K562 (cell line): ENCODE results near the gene NRAP. TPM values are rescaled to one million over a fixed set of nuclear protein-coding genes. Genes with fewer than 3 reads are reported as not detected.

ENCODE experiments used
- ATAC-seq: fragments of 200-7000 bp; cut with Tn5 transposase; 3 replicates; pipeline ENCODE4 v1.9.1; 2020; ENCODE audit warnings: moderate library complexity
- BruUV-seq: library from RNA; stranded (reverse); fragments of 400-500 nt; replicated peaks from 2 replicates; lab custom pipeline; 2021; lab: Mats Ljungman, UMichigan
- CTCF ChIA-PET: fragments of 300-600 bp; formaldehyde crosslinking; extraction: SDS; loops from one replicate; lab custom pipeline; 2021; ENCODE audit warnings: low intra/inter-chr PET ratio; lab: Yijun Ruan, JAX
- POLR2A ChIA-PET: fragments of 300-600, 350-650 bp; sonication (Branson Sonifier 250); formaldehyde crosslinking; extraction: SDS; loops from one replicate; lab custom pipeline; 2021; ENCODE audit warnings: antibody characterized with exemption, inconsistent platforms; lab: Yijun Ruan, JAX
- DNase-seq, 4 experiments: peaks; one replicate each; pipeline versions ENCODE4 v3.0.0 to v3.0.0-alpha.2; 2011 to 2018; ENCODE audit warnings: low spot score in 3 of 4, mixed read lengths in 3 of 4; ENCODE audit errors: extremely low read depth in 1 of 4
- FAIRE-seq: peaks from 2 replicates; lab custom pipeline; 2011; peaks lifted over from hg19 to GRCh38; lab: Jason Lieb, UNC
- H2AFZ ChIP-seq: 2 replicates; pipeline ENCODE4 v1.6.0; 2011; ENCODE audit warnings: low read depth, low read length, control low read depth, inconsistent platforms
- H3K27ac ChIP-seq: fragments of 200-600 bp; 3 replicates; pipeline ENCODE4 v1.8.0; 2011; ENCODE audit warnings: low read depth, mild to moderate bottlenecking, control low read depth, inconsistent platforms, low read length, moderate library complexity, mixed read lengths; ENCODE audit errors: extremely low read depth
- H3K27me3 ChIP-seq, 2 experiments: fragments of 300-600 bp in 1 of 2; 2 replicates in 1 of 2; 3 replicates in 1 of 2; pipeline versions ENCODE4 v1.6.0 to v1.8.0; 2011; ENCODE audit warnings: inconsistent platforms in 2 of 2, low read length in 2 of 2, mild to moderate bottlenecking in 1 of 2, mixed read lengths in 1 of 2, moderate library complexity in 1 of 2; ENCODE audit not compliant: control insufficient read depth in 2 of 2, insufficient read depth in 2 of 2
- H3K36me3 ChIP-seq: fragments of 300-600 bp; 3 replicates; pipeline ENCODE4 v1.8.0; 2011; ENCODE audit warnings: mild to moderate bottlenecking, low read length, inconsistent platforms; ENCODE audit not compliant: control insufficient read depth, insufficient read depth
- H3K4me1 ChIP-seq, 2 experiments: fragments of 200-600 bp in 1 of 2; replicated peaks in 1 of 2; 2 replicates in 1 of 2; 3 replicates in 1 of 2; pipeline versions ENCODE4 v1.5.1 to v1.8.0; 2011; ENCODE audit warnings: inconsistent platforms in 2 of 2, low read length in 2 of 2, mild to moderate bottlenecking in 1 of 2, mixed read lengths in 1 of 2, moderate library complexity in 1 of 2; ENCODE audit not compliant: control insufficient read depth in 2 of 2, insufficient read depth in 2 of 2
- H3K4me2 ChIP-seq: 2 replicates; pipeline ENCODE4 v1.6.1; 2011; ENCODE audit warnings: low read length, control low read depth, inconsistent platforms, mixed read lengths; ENCODE audit not compliant: insufficient read depth
- H3K4me3 ChIP-seq: fragments of 200-600 bp; sonication (generic), shearing (Covaris generic); 2 replicates; pipeline ENCODE4 v1.5.1; 2016; ENCODE audit warnings: control low read depth, inconsistent platforms
- H3K79me2 ChIP-seq: fragments of 200-600 bp; 3 replicates; pipeline ENCODE4 v1.8.0; 2011; ENCODE audit warnings: low read length, inconsistent platforms; ENCODE audit not compliant: control insufficient read depth, insufficient read depth
- H3K9ac ChIP-seq, 2 experiments: 2 replicates each; pipeline versions ENCODE4 v1.6.0 to v1.6.1; 2011; ENCODE audit warnings: low read depth in 2 of 2, low read length in 2 of 2, control low read depth in 1 of 2, inconsistent platforms in 1 of 2, mild to moderate bottlenecking in 1 of 2, mixed read lengths in 1 of 2; ENCODE audit not compliant: insufficient read depth in 1 of 2
- H3K9me1 ChIP-seq: one replicate; pipeline ENCODE4 v1.6.0; 2011; ENCODE audit warnings: inconsistent platforms, mild to moderate bottlenecking, low read length, moderate library complexity; ENCODE audit not compliant: control insufficient read depth, insufficient read depth
- H3K9me3 ChIP-seq: replicated peaks from 2 replicates; pipeline ENCODE4 v1.5.1; 2011; ENCODE audit warnings: low read depth, low read length, inconsistent platforms; ENCODE audit not compliant: control insufficient read depth, insufficient read depth
- H4K20me1 ChIP-seq: replicated peaks from 2 replicates; pipeline ENCODE4 v1.6.1; 2011; ENCODE audit warnings: low read length, inconsistent platforms, mixed read lengths; ENCODE audit not compliant: control insufficient read depth, insufficient read depth
- EP300 ChIP-seq: IDR thresholded peaks from 2 replicates; pipeline ENCODE4 v1.6.1; 2012; ENCODE audit warnings: low read length, improper control_type of control experiment
- NR2C2 ChIP-seq, 2 experiments: fragments of 200-800 bp in 1 of 2; sonication (Bioruptor generic) in 1 of 2; sonication (generic) in 1 of 2; formaldehyde crosslinking in 1 of 2; IDR thresholded peaks; 2 replicates each; pipeline versions ENCODE4 v1.6.1 to v1.8.0; 2016 to 2022; ENCODE audit warnings: mild to moderate bottlenecking in 1 of 2, missing compliant biosample characterization in 1 of 2, missing genetic modification characterization in 1 of 2, missing genetic modification reagents in 1 of 2
- POLR2H ChIP-seq: IDR thresholded peaks from 2 replicates; pipeline ENCODE4 v1.6.1; 2016; ENCODE audit warnings: missing genetic modification characterization, low read depth, mild to moderate bottlenecking, control low read depth, missing compliant biosample characterization, moderate library complexity
- TRIM28 ChIP-seq: fragments of 450-650 bp; IDR thresholded peaks from 2 replicates; pipeline ENCODE4 v1.6.1; 2017
- TSC22D4 ChIP-seq: fragments of 450-650 bp; IDR thresholded peaks from 2 replicates; pipeline ENCODE4 v1.6.1; 2016; ENCODE audit warnings: missing genetic modification characterization, missing biosample characterization, control low read depth
- ZNF589 ChIP-seq: fragments of 200-800 bp; sonication (Bioruptor generic); IDR thresholded peaks from 2 replicates; pipeline ENCODE4 v1.6.1; 2016; ENCODE audit warnings: low read depth, missing genetic modification characterization, missing compliant biosample characterization
- WGBS: fragments of 100-300 bp; shearing (Covaris generic); methylation state at CpG from one replicate; pipeline ENCODE4 v1.1.6; 2016; ENCODE audit warnings: low coverage, mixed read lengths; ENCODE audit not compliant: insufficient coverage; ENCODE audit errors: missing lambda C conversion rate; 5-methylcytosine and 5-hydroxymethylcytosine counted together
- in situ Hi-C: fragments of 300-500 bp; cut with MboI; formaldehyde crosslinking; loops from 4 replicates; pipeline ENCODE4 v1.15.0; 2018; ENCODE audit warnings: inconsistent platforms, mixed read lengths
- intact Hi-C: fragments of 100-400 bp; cut with micrococcal nuclease; formaldehyde crosslinking; loops from 2 replicates; pipeline ENCODE4 v1.14.2; 2022
- polyA plus RNA-seq, 8 experiments: library from polyadenylated mRNA; depleted of rRNA in 4 of 8; stranded (reverse) in 5 of 8; unstranded in 3 of 8; fragments of >200 nt; fragmentation: Nextera tagmentation in 2 of 8; fragmentation: Illumina TruSeq in 1 of 8; extraction: Ambion mirVana in 2 of 8; extraction: Trizol in 1 of 8; gene quantifications; 2 replicates each; pipeline versions ENCODE4 v1.2.1 to v1.2.3, GENCODE V29; 2011 to 2014; ENCODE audit warnings: inconsistent platforms in 1 of 8, missing spikeins in 1 of 8
- total RNA-seq, 7 experiments: library from RNA; depleted of rRNA in 6 of 7; stranded (reverse); fragments of >200 nt in 6 of 7; fragmentation: Illumina TruSeq in 2 of 7; extraction: Trizol in 2 of 7; gene quantifications; 2 replicates each; pipeline versions ENCODE4 v1.2.1 to v1.2.3, GENCODE V29; 2011 to 2021; ENCODE audit warnings: low replicate concordance in 1 of 7
- TF ChIP-seq, protein P1 (sequence below): sonication (generic); formaldehyde crosslinking; IDR thresholded peaks from 2 replicates; pipeline ENCODE4 v1.8.1; 2022; ENCODE audit warnings: missing genetic modification reagents
- TF ChIP-seq, protein P2 (sequence below): fragments of 450-650 bp; IDR thresholded peaks from 2 replicates; pipeline ENCODE4 v1.6.1; 2018; ENCODE audit warnings: mild to moderate bottlenecking, low read depth; ENCODE audit not compliant: partially characterized antibody
- TF ChIP-seq, protein P3 (sequence below): fragments of 250-450 bp; sonication (Bioruptor Pico); IDR thresholded peaks from 2 replicates; pipeline ENCODE4 v1.5.1; 2021; ENCODE audit warnings: mild to moderate bottlenecking

Gene NRAP
- total and polyA plus RNA-seq, 9 of the 15 experiments (the other 6 are each of a cell fraction or from before 2014, with no cell fraction given): not detected

DNA sequence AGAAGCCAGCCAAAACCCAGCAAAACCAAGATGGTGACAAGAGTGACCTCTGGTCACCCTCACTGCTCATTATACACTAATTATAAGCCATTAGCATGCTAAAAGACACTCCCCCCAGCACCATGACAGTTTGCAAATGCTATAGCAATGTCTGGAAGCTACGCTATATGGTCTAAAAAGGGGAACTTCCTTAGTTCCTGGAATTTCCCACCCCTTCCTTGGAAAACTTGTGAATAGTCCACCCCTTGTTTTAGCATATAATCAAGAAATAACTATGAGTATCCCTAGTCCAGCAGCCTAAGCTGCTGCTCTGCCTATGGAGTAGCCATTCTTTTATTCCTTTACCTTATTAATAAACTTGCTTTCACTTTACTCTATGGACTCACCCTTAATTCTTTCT lies 31.9 kb upstream of the NRAP start (continued):
- TF ChIP-seq EP300 (no peak), TSC22D4 (tag) (no peak), ZNF589 (CRISPR knock-in tag) (no peak), NR2C2 (CRISPR knock-in tag; IDR thresholded peaks at IDR 0.05) (no peak), NR2C2 (tag; IDR thresholded peaks at IDR 0.05) (no peak)
- TF ChIP-seq, protein P1, sequence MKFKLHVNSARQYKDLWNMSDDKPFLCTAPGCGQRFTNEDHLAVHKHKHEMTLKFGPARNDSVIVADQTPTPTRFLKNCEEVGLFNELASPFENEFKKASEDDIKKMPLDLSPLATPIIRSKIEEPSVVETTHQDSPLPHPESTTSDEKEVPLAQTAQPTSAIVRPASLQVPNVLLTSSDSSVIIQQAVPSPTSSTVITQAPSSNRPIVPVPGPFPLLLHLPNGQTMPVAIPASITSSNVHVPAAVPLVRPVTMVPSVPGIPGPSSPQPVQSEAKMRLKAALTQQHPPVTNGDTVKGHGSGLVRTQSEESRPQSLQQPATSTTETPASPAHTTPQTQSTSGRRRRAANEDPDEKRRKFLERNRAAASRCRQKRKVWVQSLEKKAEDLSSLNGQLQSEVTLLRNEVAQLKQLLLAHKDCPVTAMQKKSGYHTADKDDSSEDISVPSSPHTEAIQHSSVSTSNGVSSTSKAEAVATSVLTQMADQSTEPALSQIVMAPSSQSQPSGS: no peak

GRCh38 chr10:113693348-113693747 lies 29.5 kb upstream of the NRAP start:
- Histone ChIP-seq H3K27ac (no peak overlapping the region), H4K20me1 (no peaks in the 10 kb centered on the region), H3K36me3 (no peaks in the 10 kb centered on the region), H3K9me3 (no peaks in the 10 kb centered on the region), H3K4me1 (no peaks in the 10 kb centered on the region), H2AFZ (no peak overlapping the region), H3K79me2 (no peaks in the 10 kb centered on the region), H3K9ac (no peak overlapping the region), H3K9me1 (no peaks in the 10 kb centered on the region), H3K27me3 (peaks cover 0 to 5% of the 10 kb centered on the region in 2 experiments; a peak in 2 of 5 replicates), H3K4me2 (no peak overlapping the region), H3K4me3 (no peak overlapping the region)
- BruUV-seq: no TSS peak
- no peak for DNase-seq
- CTCF ChIA-PET: no interaction called here
- WGBS: 0% methylated on average over 2 of the region's 2 CpGs
- intact Hi-C loops: no loop called here
- in situ Hi-C loops: no loop called here
- TF ChIP-seq, protein P2, sequence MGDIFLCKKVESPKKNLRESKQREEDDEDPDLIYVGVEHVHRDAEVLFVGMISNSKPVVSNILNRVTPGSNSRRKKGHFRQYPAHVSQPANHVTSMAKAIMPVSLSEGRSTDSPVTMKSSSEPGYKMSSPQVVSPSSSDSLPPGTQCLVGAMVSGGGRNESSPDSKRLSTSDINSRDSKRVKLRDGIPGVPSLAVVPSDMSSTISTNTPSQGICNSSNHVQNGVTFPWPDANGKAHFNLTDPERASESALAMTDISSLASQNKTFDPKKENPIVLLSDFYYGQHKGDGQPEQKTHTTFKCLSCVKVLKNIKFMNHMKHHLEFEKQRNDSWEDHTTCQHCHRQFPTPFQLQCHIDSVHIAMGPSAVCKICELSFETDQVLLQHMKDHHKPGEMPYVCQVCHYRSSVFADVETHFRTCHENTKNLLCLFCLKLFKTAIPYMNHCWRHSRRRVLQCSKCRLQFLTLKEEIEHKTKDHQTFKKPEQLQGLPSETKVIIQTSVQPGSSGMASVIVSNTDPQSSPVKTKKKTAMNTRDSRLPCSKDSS: peak; percentile 57
- TF ChIP-seq, protein P3, sequence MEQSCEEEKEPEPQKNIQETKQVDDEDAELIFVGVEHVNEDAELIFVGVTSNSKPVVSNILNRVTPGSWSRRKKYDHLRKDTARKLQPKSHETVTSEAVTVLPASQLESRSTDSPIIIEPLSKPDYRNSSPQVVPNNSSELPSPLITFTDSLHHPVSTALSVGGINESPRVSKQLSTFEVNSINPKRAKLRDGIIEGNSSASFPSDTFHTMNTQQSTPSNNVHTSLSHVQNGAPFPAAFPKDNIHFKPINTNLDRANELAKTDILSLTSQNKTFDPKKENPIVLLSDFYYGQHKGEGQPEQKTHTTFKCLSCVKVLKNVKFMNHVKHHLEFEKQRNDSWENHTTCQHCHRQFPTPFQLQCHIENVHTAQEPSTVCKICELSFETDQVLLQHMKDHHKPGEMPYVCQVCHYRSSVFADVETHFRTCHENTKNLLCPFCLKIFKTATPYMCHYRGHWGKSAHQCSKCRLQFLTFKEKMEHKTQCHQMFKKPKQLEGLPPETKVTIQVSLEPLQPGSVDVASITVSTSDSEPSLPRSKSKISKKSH (CRISPR knock-in tag): 0 out of 2 replicates have a peak, but pooled peaks have one; percentile 27
- TF ChIP-seq POLR2H (tag): no peak
- peak; percentile 61; the same call in 1 of the 2 replicates for TF ChIP-seq TRIM28
- POLR2A ChIA-PET: no interaction called here
- FAIRE-seq: no peak
- ATAC-seq: no peak
